ENCODE data around the gene MTA3.

GRCh38 chr2:42743659-42743990 lies 175.2 kb downstream of the MTA3 start:
- no peak for TF ChIP-seq POLR2AphosphoS5 (IDR thresholded peaks at IDR 0.05; ENCODE audit: low read depth, low read length)
- TF ChIP-seq TAF1 (IDR thresholded peaks at IDR 0.05; ENCODE audit: borderline replicate concordance, low read depth, low read length) = no peak
